Hepatocyte (in vitro differentiated cells): ENCODE measurements around the gene C1orf116.

Experiments used
- CTCF ChIP-seq: fragments of 200-600 bp; sonication (generic); IDR thresholded peaks from 2 replicates; pipeline ENCODE4 v1.5.1; 2016; ENCODE audit warnings: antibody characterized with exemption, mild to moderate bottlenecking; ENCODE audit not compliant: poor library complexity
- EZH2 ChIP-seq: fragments of 200-600 bp; sonication (generic); IDR thresholded peaks from 2 replicates; pipeline ENCODE4 v1.6.1; 2016; ENCODE audit warnings: antibody characterized with exemption, mild to moderate bottlenecking, borderline replicate concordance
- EZH2phosphoT487 ChIP-seq: fragments of 200-600 bp; sonication (generic); IDR thresholded peaks from one replicate; pipeline ENCODE4 v1.6.1; 2018; ENCODE audit warnings: antibody characterized with exemption, mild to moderate bottlenecking, low read depth, moderate library complexity; ENCODE audit not compliant: unreplicated experiment, severe bottlenecking

- TF ChIP-seq EZH2phosphoT487 (no peak), CTCF (no peak), EZH2 (no peak)
Observed at GRCh38 chr1:207018707-207019106, 13.8 kb downstream of the C1orf116 start.
